Neural cell (in vitro differentiated cells): ENCODE measurements around the gene SLC7A14.

Experiments
- CTCF ChIP-seq: fragments of 450-650 bp; IDR thresholded peaks from 2 replicates; pipeline ENCODE4 v1.5.1; 2014; ENCODE audit warnings: antibody characterized with exemption, mild to moderate bottlenecking, moderate library complexity; ENCODE audit not compliant: poor library complexity, severe bottlenecking
- EZH2 ChIP-seq: fragments of 200-600, 300-800 bp; shearing (Covaris generic), sonication (generic); IDR thresholded peaks from 2 replicates; pipeline ENCODE4 v1.6.1; 2014; ENCODE audit warnings: antibody characterized with exemption, low read length, borderline replicate concordance, mild to moderate bottlenecking; ENCODE audit not compliant: insufficient read depth, poor library complexity, severe bottlenecking
- POLR2AphosphoS5 ChIP-seq: IDR thresholded peaks from 2 replicates; pipeline ENCODE4 v1.6.1; 2012
- RAD21 ChIP-seq: fragments of 450-650 bp; conservative IDR thresholded peaks from 2 replicates; pipeline ENCODE4 v1.6.1; 2014; ENCODE audit warnings: antibody characterized with exemption, mild to moderate bottlenecking, moderate library complexity

- no peak for TF ChIP-seq CTCF
- no peak for TF ChIP-seq EZH2
- TF ChIP-seq RAD21 = no peak
- no peak for TF ChIP-seq POLR2AphosphoS5
Measured at GRCh38 chr3:170520996-170521395, 64.9 kb downstream of the SLC7A14 start.
